LNCAP (cell line): Measurements from ENCODE around the gene VSTM4.

Source experiments
- CTCF ChIP-seq: fragments of 450-650 bp; IDR thresholded peaks from 2 replicates; pipeline ENCODE4 v1.5.1; 2017; ENCODE audit warnings: mild to moderate bottlenecking

Gene VSTM4

GRCh38 chr10:49023752-49024151, 91.6 kb downstream of the VSTM4 start:
- TF ChIP-seq CTCF = no peak

- no peak for TF ChIP-seq CTCF
Measured at GRCh38 chr10:49023071-49023470, 92.3 kb downstream of the VSTM4 start.

- TF ChIP-seq CTCF = no peak
Measured at GRCh38 chr10:49021685-49022084, 93.6 kb downstream of the VSTM4 start.

GRCh38 chr10:49015700-49016099, 99.6 kb downstream of the VSTM4 start:
- TF ChIP-seq CTCF = no peak

- no peak for TF ChIP-seq CTCF
Measured at GRCh38 chr10:49012603-49013002, 102.7 kb downstream of the VSTM4 start.

GRCh38 chr10:49011756-49012155, 103.6 kb downstream of the VSTM4 start:
- TF ChIP-seq CTCF = no peak

GRCh38 chr10:49010865-49011264, 104.5 kb downstream of the VSTM4 start:
- TF ChIP-seq CTCF = no peak

GRCh38 chr10:49010295-49010694, 105.0 kb downstream of the VSTM4 start:
- TF ChIP-seq CTCF = no peak
